ENCODE results near the gene PHKA1.

- TF ChIP-seq CTCF (IDR thresholded peaks at IDR 0.05) (no peak), MAX (IDR thresholded peaks at IDR 0.05) (no peak), EP300 (IDR thresholded peaks at IDR 0.05) (no peak), MAFK (IDR thresholded peaks at IDR 0.05; ENCODE audit: partially characterized antibody) (no peak), RARB (CRISPR knock-in tag; IDR thresholded peaks at IDR 0.05) (no peak), POLR2A (IDR thresholded peaks at IDR 0.05; ENCODE audit: low read length) (no peak), JUN (IDR thresholded peaks at IDR 0.05) (no peak), CHD2 (IDR thresholded peaks at IDR 0.05; ENCODE audit: low read length, partially characterized antibody) (no peak), USF2 (IDR thresholded peaks at IDR 0.05) (no peak), JUNB (IDR thresholded peaks at IDR 0.05) (no peak), BHLHE40 (IDR thresholded peaks at IDR 0.05; ENCODE audit: low read depth, low read length) (no peak), RAD21 (conservative IDR thresholded peaks at IDR 0.05 in 1 of 2, IDR thresholded peaks at IDR 0.05 in 1 of 2) (no peak), HMGXB4 (CRISPR knock-in tag; IDR thresholded peaks at IDR 0.05; ENCODE audit: borderline replicate concordance) (no peak)
These were observed 78.2 kb downstream of the PHKA1 start for GRCh38 chrX:72635930-72636329.
